H9 (cell line): ENCODE results near the gene MYD88. TPM values are rescaled to one million over a fixed set of nuclear protein-coding genes. Genes with fewer than 3 reads are reported as not detected.

ENCODE experiments used
- DNase-seq: peaks from one replicate; pipeline ENCODE4 v3.0.0-alpha.2; 2017
- H2AFZ ChIP-seq: one replicate; pipeline ENCODE4 v1.6.1; 2013; ENCODE audit warnings: mild to moderate bottlenecking, low read length, control low read depth, moderate library complexity
- H2AK5ac ChIP-seq: 2 replicates; pipeline ENCODE4 v1.6.1; 2013; ENCODE audit warnings: low read length, control low read depth, mixed read lengths; ENCODE audit not compliant: insufficient read length
- H2BK120ac ChIP-seq: one replicate; pipeline ENCODE4 v1.6.1; 2013; ENCODE audit warnings: low read depth, mild to moderate bottlenecking, low read length, control low read depth, inconsistent platforms; ENCODE audit not compliant: poor library complexity, severe bottlenecking
- H2BK12ac ChIP-seq: 2 replicates; pipeline ENCODE4 v1.6.1; 2013; ENCODE audit warnings: low read length, control low read depth, mixed read lengths, low read depth; ENCODE audit not compliant: insufficient read length
- H2BK15ac ChIP-seq: 2 replicates; pipeline ENCODE4 v1.6.1; 2013; ENCODE audit warnings: low read depth, low read length, control low read depth
- H2BK20ac ChIP-seq: one replicate; pipeline ENCODE4 v1.6.1; 2013; ENCODE audit warnings: low read depth, mild to moderate bottlenecking, low read length, control low read depth, inconsistent platforms; ENCODE audit not compliant: poor library complexity, severe bottlenecking
- H2BK5ac ChIP-seq: 2 replicates; pipeline ENCODE4 v1.6.1; 2013; ENCODE audit warnings: low read length, control low read depth, mixed read lengths; ENCODE audit not compliant: insufficient read length
- H3K14ac ChIP-seq: 2 replicates; pipeline ENCODE4 v1.6.1; 2013; ENCODE audit warnings: low read length, control low read depth; ENCODE audit not compliant: insufficient read depth
- H3K18ac ChIP-seq: 2 replicates; pipeline ENCODE4 v1.6.1; 2013; ENCODE audit warnings: low read depth, mild to moderate bottlenecking, mixed read lengths, low read length, control low read depth; ENCODE audit not compliant: insufficient read length
- H3K23ac ChIP-seq: 2 replicates; pipeline ENCODE4 v1.6.1; 2013; ENCODE audit warnings: low read length, control low read depth, mixed read lengths, low read depth; ENCODE audit not compliant: insufficient read length
- H3K23me2 ChIP-seq: 2 replicates; pipeline ENCODE4 v1.6.1; 2013; ENCODE audit warnings: low read depth, mild to moderate bottlenecking, mixed read lengths, low read length, control low read depth; ENCODE audit not compliant: insufficient read length, poor library complexity, severe bottlenecking
- H3K27ac ChIP-seq: 2 replicates; pipeline ENCODE4 v1.5.1; 2013; ENCODE audit warnings: low read length, control low read depth, mixed read lengths, low read depth; ENCODE audit not compliant: insufficient read length
- H3K27me3 ChIP-seq: 2 replicates; pipeline ENCODE4 v1.6.1; 2013; ENCODE audit warnings: low read length, control low read depth, inconsistent platforms; ENCODE audit not compliant: insufficient read depth
- H3K4ac ChIP-seq: 2 replicates; pipeline ENCODE4 v1.6.1; 2013; ENCODE audit warnings: low read depth, mild to moderate bottlenecking, control low read depth, inconsistent platforms, low read length, moderate library complexity
- H3K4me1 ChIP-seq: 2 replicates; pipeline ENCODE4 v1.6.1; 2013; ENCODE audit warnings: low read length, control low read depth, inconsistent platforms; ENCODE audit not compliant: insufficient read depth
- H3K4me2 ChIP-seq: 2 replicates; pipeline ENCODE4 v1.6.1; 2013; ENCODE audit warnings: low read length, control low read depth, mixed read lengths; ENCODE audit not compliant: insufficient read length, insufficient read depth
- H3K56ac ChIP-seq: 2 replicates; pipeline ENCODE4 v1.6.1; 2013; ENCODE audit warnings: low read depth, mild to moderate bottlenecking, mixed read lengths, low read length, control low read depth; ENCODE audit not compliant: insufficient read length
- H3K79me1 ChIP-seq: 2 replicates; pipeline ENCODE4 v1.6.1; 2013; ENCODE audit warnings: low read depth, mild to moderate bottlenecking, moderate library complexity, low read length, control low read depth, inconsistent platforms; ENCODE audit not compliant: insufficient read depth, poor library complexity, severe bottlenecking
- H3K79me2 ChIP-seq: 2 replicates; pipeline ENCODE4 v1.6.1; 2013; ENCODE audit warnings: low read length, control low read depth, inconsistent platforms; ENCODE audit not compliant: insufficient read depth
- H3K9ac ChIP-seq: 2 replicates; pipeline ENCODE4 v1.6.1; 2013; ENCODE audit warnings: low read length, control low read depth, mixed read lengths; ENCODE audit not compliant: insufficient read length; ENCODE audit errors: extremely low read depth
- H3K9me3 ChIP-seq: one replicate; pipeline ENCODE4 v1.6.1; 2013; ENCODE audit warnings: low read depth, low read length, inconsistent platforms; ENCODE audit not compliant: control insufficient read depth
- H3T11ph ChIP-seq: one replicate; pipeline ENCODE4 v1.6.1; 2013; ENCODE audit warnings: mild to moderate bottlenecking, low read length, control low read depth, inconsistent platforms
- H4K20me1 ChIP-seq: one replicate; pipeline ENCODE4 v1.6.1; 2013; ENCODE audit not compliant: control insufficient read depth, insufficient read length, insufficient read depth
- H4K5ac ChIP-seq: 2 replicates; pipeline ENCODE4 v1.6.1; 2013; ENCODE audit warnings: low read depth, mild to moderate bottlenecking, mixed read lengths, low read length, control low read depth; ENCODE audit not compliant: insufficient read length
- H4K8ac ChIP-seq: replicated peaks from 2 replicates; pipeline ENCODE4 v1.6.1; 2013; ENCODE audit warnings: low read length, control low read depth, mixed read lengths, low read depth; ENCODE audit not compliant: insufficient read length
- H4K91ac ChIP-seq: 2 replicates; pipeline ENCODE4 v1.6.1; 2013; ENCODE audit warnings: low read depth, mild to moderate bottlenecking, moderate library complexity, mixed read lengths, low read length, control low read depth; ENCODE audit not compliant: insufficient read length
- H3K27ac Mint-ChIP-seq, 3 experiments: 2 replicates in 2 of 3; 3 replicates in 1 of 3; pipeline ENCODE4 v1.8.0; 2020 to 2021; ENCODE audit warnings: mixed read lengths in 3 of 3, mild to moderate bottlenecking in 1 of 3, moderate library complexity in 1 of 3
- H3K27me3 Mint-ChIP-seq: 2 replicates; pipeline ENCODE4 v1.8.0; 2021; ENCODE audit warnings: low read depth, mild to moderate bottlenecking, moderate library complexity, mixed read lengths
- H3K36me3 Mint-ChIP-seq, 3 experiments: 2 replicates in 2 of 3; 3 replicates in 1 of 3; pipeline ENCODE4 v1.8.0; 2020 to 2021; ENCODE audit warnings: low read depth in 3 of 3, mixed read lengths in 3 of 3; ENCODE audit not compliant: insufficient read depth in 1 of 3
- H3K4me1 Mint-ChIP-seq, 2 experiments: 2 replicates each; pipeline ENCODE4 v1.8.0; 2020; ENCODE audit warnings: mixed read lengths in 2 of 2
- H3K4me3 Mint-ChIP-seq, 2 experiments: 2 replicates in 1 of 2; 3 replicates in 1 of 2; pipeline ENCODE4 v1.8.0; 2020 to 2021; ENCODE audit warnings: mild to moderate bottlenecking in 2 of 2, mixed read lengths in 2 of 2, moderate library complexity in 1 of 2
- H3K9me3 Mint-ChIP-seq, 2 experiments: 2 replicates in 1 of 2; 3 replicates in 1 of 2; pipeline ENCODE4 v1.8.0; 2020; ENCODE audit warnings: mild to moderate bottlenecking in 2 of 2, mixed read lengths in 2 of 2, moderate library complexity in 1 of 2
- WGBS: extraction: QIAGEN DNeasy Blood & Tissue Kit; methylation state at CpG from one replicate; pipeline ENCODE4 v1.1.7; 2013; ENCODE audit warnings: missing lambda C conversion rate, low lambda C conversion rate, mixed read lengths; ENCODE audit not compliant: insufficient read length; ENCODE audit errors: extremely low coverage; 5-methylcytosine and 5-hydroxymethylcytosine counted together
- total RNA-seq: library from RNA; stranded (reverse); gene quantifications from 2 replicates; pipeline ENCODE4 v1.2.1, GENCODE V29; 2021
- TF ChIP-seq, protein P1 (sequence below): fragments of 200-600 bp; sonication (generic); conservative IDR thresholded peaks from 3 replicates; pipeline ENCODE4 v1.8.0; 2021; ENCODE audit warnings: antibody characterized with exemption, mild to moderate bottlenecking

Gene MYD88
- total RNA-seq, 1 experiment from 2014 or later, result 33.4 TPM

DNA sequence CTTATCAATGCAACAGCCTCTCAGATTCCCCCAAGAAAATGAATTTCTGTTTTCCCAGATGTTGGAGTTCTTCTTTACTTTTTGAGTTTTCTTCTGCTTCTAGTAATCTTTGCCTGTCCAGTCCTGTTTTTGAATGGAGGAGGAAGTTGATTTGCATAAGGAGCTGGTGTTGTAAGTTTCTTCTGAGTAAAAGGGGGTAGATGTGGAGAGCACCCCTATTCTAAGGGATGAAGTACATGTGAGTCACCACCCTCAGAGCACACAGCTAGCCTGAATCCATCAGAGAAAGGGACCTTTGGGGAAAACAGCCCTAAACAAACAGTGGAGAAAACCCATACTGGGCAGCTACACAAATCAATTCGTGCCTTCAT is 36.0 kb upstream of the MYD88 start:
- no peak overlapping the region for H2BK12ac ChIP-seq
- Mint-ChIP-seq H3K27me3 (peaks cover 9% of the 10 kb centered on the region), H3K27ac (no peak overlapping the region), H3K4me1 (peaks cover 30 to 33% of the 10 kb centered on the region in 2 experiments), H3K9me3 (peaks cover 4 to 5% of the 10 kb centered on the region in 2 experiments; a peak in 4 of 5 replicates), H3K36me3 (peaks cover 0 to 2% (median 0%) of the 10 kb centered on the region in 3 experiments; a peak in 2 of 7 replicates), H3K4me3 (no peak overlapping the region)
- no peak overlapping the region for H3K27ac ChIP-seq
- H4K91ac ChIP-seq, result no peak overlapping the region
- no peak overlapping the region for H3T11ph ChIP-seq
- no peaks in the 10 kb centered on the region for H3K79me2 ChIP-seq
- no peak overlapping the region for H2BK5ac ChIP-seq
- H4K8ac ChIP-seq, result no peak overlapping the region
- H3K27me3 ChIP-seq, result no peaks in the 10 kb centered on the region; the same call in 1 of the 2 replicates
- H2AFZ ChIP-seq, result no peak overlapping the region
- no peaks in the 10 kb centered on the region for H3K79me1 ChIP-seq
- DNase-seq, result no peak
- no peak overlapping the region for H3K14ac ChIP-seq
- no peaks in the 10 kb centered on the region for H3K23me2 ChIP-seq
- no peaks in the 10 kb centered on the region for H3K9me3 ChIP-seq
- peaks cover 3% of the 10 kb centered on the region; the same call in 1 of the 2 replicates for H3K4me1 ChIP-seq
- H3K23ac ChIP-seq, result no peak overlapping the region
- no peak overlapping the region for H3K18ac ChIP-seq
- no peak overlapping the region for H2BK20ac ChIP-seq
- H3K4me2 ChIP-seq, result no peak overlapping the region
- no peak overlapping the region for H3K4ac ChIP-seq
- H4K5ac ChIP-seq, result no peak overlapping the region
- H2BK120ac ChIP-seq, result no peak overlapping the region
- H2AK5ac ChIP-seq, result no peak overlapping the region
- no peak overlapping the region for H3K56ac ChIP-seq
- no peaks in the 10 kb centered on the region for H4K20me1 ChIP-seq
- TF ChIP-seq, protein P1, sequence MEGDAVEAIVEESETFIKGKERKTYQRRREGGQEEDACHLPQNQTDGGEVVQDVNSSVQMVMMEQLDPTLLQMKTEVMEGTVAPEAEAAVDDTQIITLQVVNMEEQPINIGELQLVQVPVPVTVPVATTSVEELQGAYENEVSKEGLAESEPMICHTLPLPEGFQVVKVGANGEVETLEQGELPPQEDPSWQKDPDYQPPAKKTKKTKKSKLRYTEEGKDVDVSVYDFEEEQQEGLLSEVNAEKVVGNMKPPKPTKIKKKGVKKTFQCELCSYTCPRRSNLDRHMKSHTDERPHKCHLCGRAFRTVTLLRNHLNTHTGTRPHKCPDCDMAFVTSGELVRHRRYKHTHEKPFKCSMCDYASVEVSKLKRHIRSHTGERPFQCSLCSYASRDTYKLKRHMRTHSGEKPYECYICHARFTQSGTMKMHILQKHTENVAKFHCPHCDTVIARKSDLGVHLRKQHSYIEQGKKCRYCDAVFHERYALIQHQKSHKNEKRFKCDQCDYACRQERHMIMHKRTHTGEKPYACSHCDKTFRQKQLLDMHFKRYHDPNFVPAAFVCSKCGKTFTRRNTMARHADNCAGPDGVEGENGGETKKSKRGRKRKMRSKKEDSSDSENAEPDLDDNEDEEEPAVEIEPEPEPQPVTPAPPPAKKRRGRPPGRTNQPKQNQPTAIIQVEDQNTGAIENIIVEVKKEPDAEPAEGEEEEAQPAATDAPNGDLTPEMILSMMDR, result no peak
- no peak overlapping the region for H2BK15ac ChIP-seq
- no CpG with 5 or more reads among the region's 1 CpG for WGBS
- H3K9ac ChIP-seq, result no peak overlapping the region
